NCI-H82 treated with DMSO at 0.1 percent for 48 hours (cell line): ENCODE data around the gene OPCML.

Source experiments
- DNase-seq: peaks from one replicate; lab custom pipeline; 2025; ENCODE audit not compliant: unreplicated experiment; lab: John Stamatoyannopoulos, UW

Gene OPCML

GRCh38 chr11:132604431-132604830 lies 927.9 kb downstream of the OPCML start:
- DNase-seq: no peak

DNA sequence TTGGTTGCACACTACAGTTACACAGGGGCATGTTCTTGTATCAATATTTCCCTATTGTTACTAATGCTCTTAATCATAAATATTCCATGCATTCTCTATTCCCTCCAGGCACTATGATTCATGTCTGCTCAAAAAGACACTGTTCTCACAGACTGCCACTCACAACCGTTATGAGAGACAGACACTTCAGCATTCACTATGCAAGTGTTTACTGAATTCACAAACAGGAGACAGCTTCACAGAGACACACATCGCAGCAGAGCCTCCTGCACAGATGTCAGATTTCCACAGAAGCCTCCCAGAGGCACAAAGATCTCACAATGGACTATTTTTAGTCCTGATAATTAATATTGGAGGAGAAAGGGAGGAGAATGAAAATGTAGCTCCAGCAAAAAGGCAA lies 930.4 kb downstream of the OPCML start:
- DNase-seq: no peak

GRCh38 chr11:132595711-132596134 lies 936.6 kb downstream of the OPCML start:
- peak; percentile 74 for DNase-seq

- no peak for DNase-seq
Measured at GRCh38 chr11:132595246-132595645, 937.1 kb downstream of the OPCML start.

DNA sequence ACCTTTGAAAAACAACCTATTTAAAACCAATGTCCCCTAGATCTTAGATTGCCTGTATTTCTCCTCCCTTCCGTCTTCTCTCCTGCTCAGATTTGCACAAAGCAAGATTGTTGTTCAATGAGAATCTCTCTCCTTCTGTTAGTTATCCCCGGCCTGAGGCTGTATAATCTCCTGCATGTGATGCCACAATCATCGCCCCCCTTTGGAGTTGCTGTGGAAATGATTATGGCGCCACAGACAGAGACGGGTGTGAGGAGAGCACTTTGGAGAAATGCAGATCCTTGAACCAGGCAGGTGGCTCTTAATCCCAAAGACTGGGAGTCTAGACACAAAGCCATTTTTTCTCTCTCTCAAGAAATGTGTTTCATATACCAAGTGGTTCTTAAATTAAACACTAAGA lies 941.3 kb downstream of the OPCML start:
- DNase-seq: no peak

- DNase-seq: no peak
Measured at GRCh38 chr11:132590554-132590953, 941.7 kb downstream of the OPCML start.

DNA sequence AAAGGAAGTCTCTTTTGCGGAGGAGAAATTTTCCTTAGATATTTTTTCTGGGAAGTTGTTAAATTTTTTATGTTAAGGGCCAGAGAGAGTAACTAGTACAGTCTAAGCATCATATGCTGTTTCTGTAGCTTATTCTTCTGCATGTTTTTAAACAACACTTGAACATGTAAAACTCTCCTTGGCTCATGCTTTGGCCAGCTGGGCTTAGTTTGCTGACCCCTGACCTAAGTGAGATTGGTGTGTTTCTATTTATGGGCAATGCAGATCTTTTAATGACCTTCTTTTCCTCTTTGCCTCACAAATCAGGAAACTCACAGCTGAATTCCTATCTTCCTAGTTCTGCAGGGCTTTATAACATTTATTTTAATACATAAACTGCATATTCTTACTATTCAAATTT lies 942.5 kb downstream of the OPCML start:
- DNase-seq: no peak

DNA sequence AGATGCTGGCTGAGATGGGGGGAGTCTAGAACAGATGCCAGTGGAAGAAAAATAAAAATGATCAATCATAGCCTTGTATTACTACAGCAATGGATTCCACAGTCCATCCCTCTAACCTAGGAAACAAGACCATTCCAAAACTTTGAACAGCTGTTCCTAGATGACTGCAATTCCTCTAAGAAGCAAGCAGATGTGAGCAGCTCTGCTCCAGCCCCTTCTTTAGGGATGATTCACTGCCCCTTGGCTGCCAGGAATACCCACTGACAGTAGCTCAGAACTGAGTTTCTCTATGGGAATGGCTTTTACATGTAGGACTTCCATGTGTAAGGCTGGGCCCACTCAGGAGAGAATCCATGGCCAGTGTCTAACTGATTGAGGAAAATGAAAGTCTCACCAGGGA lies 943.9 kb downstream of the OPCML start:
- no peak for DNase-seq

GRCh38 chr11:132587716-132588115 lies 944.6 kb downstream of the OPCML start:
- DNase-seq: no peak

DNA sequence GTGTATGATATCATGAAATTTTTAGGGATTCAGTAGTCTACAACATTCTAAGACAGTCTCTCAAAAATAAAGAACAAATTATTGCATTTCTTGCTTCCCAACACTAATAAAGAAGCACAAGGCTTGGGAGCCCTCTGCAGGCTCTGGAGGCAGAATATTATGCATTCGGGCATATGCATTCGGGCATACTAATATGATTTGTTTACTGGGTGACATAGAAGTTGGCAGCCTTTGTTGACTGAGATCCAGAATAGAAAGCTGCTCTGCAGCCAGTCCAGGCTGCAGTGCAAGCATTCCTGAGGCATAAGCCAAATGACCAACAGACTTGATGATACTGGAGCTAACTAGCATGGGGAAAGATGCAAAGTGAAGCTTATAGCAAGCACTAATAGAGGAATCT lies 945.5 kb downstream of the OPCML start:
- no peak for DNase-seq

GRCh38 chr11:132579634-132580327 lies 952.5 kb downstream of the OPCML start:
- DNase-seq: no peak

DNA sequence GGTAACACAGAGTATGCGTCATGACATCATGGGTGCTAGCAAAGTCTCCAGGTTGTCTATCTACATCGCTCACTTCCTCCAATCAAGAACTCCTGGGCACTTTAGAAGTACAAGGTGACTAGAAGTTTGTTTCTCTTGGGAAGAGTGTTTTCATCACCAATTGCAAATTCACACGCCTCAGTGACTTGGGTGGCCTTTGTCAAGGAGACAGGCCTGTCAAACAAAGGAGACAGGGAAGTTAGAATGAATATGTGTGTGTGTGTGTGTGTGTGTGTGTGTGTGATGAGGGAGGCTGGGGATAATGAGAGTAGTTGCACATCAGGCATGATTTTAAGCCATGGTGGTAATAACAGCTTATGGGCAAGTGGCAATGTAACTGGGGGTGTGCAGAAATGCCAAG lies 953.2 kb downstream of the OPCML start:
- no peak for DNase-seq

DNA sequence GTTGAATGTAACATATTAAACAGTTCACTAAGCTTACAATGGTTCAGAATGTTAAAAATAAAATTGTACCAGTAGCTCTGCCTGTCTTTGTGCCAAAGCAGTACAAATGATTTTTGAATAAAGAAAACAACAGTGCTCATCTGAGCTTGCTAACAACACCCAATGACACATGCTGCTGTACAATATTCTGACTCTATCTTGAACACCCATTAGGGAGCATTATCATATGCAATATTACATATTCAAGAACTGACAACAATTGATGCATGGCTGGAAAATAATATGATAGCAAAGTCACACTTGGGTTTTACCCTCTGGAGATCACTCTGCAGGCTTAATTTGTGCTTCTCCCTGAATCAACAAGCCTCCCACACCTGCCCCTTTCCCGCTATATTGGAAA lies 953.7 kb downstream of the OPCML start:
- no peak for DNase-seq

DNA sequence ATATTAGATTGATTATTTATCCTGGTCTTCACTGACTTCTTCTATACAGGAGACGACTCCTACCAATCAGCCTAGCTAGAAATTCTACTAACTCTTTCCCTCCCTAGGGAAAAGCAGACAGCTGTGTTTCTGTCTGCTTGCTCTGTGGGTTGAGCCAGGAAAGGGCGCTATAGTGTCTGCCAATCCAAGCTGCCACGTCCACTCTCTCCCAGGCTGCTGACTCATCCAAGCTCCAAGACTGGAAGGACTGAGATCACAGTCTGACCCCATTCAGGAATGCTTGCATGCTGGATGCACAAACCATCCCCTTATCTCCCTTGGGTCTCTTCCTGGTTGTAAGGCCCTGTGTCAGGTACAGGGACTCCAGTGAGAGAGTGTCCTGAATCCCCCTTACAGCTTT lies 955.6 kb downstream of the OPCML start:
- DNase-seq: no peak

- no peak for DNase-seq
Measured at GRCh38 chr11:132564091-132564885, 968.0 kb downstream of the OPCML start.

- no peak for DNase-seq
Measured at GRCh38 chr11:132563050-132563449, 969.3 kb downstream of the OPCML start.

GRCh38 chr11:132561937-132562336 lies 970.4 kb downstream of the OPCML start:
- no peak for DNase-seq

- DNase-seq: peak; percentile 84
Measured at GRCh38 chr11:132559331-132560036, 972.8 kb downstream of the OPCML start.

DNA sequence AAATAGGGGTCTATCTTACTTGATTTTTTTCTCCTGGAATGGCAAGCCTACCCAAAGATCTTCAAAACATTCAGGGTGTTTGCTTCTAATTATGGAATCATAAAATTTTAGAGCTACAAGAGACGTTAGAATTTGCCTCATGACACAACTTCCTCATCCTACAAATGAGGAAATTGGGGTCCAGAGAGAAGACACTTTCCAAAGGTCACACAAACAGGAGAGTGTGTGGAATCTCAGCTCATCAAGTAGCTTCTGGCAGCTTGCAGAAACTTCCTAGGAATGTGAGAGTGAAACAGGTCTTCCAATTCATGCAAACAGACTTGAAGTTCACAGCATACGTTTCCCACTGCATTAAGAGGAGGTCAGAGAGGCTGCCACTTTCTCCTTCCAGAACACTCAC lies 976.0 kb downstream of the OPCML start:
- DNase-seq: no peak

- DNase-seq: no peak
Measured at GRCh38 chr11:132555617-132556016, 976.7 kb downstream of the OPCML start.

DNA sequence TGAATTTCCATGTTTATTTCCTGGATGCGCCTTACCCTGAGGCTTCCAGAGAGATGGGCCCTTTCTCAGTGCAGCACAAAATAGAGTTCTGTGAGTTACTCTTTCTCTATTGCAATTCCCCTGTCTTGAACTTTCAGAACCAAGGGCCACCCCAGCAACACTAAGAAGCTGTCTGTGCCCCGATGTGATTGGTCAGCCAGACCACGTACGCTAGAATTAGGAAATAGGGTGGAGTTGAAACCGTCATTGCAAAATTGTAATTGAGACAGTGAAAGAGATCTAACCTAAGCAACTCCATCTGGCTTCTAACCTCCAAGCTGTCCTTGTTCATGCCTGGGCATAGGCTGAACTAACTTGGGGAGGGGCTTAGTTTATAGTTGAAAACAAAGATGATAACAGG lies 981.3 kb downstream of the OPCML start:
- DNase-seq: no peak

GRCh38 chr11:132549561-132549960 lies 982.7 kb downstream of the OPCML start:
- DNase-seq: no peak
